ENCODE measurements around the gene ULBP2. TPM values are rescaled to one million over a fixed set of nuclear protein-coding genes. Genes with fewer than 3 reads are reported as not detected.
"Not testable (repeated sequence)": the region's sequence is repeated elsewhere in the genome, so short reads cannot be mapped to it uniquely, and the experiment has no call there.

ULBP2 gene
- total and polyA plus RNA-seq, 9 donors = 0.23 to 0.53 (median 0.28) TPM; not detected in 1

DNA sequence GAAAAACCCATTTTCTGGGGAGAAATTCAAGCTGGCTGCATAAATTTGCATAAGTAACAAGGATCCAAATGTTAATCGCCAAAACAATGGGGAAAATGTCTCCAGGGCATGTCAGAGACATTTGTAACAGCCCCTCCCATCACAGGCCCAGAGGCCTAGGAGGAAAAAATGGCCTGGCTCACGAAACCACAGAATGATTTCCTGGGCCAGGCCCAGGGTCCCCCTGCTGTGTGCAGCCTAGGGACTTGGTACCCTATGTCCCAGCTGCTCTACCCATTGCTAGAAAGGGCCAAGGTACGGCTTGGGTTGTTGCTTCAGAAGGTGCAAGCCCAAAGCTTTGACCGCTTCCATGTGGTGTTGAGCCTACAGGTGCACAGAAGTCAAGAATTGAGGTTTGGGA lies 33.3 kb upstream of the ULBP2 start:
- DNase-seq; H3K27me3 ChIP-seq (ENCODE audit: control insufficient read depth, insufficient read depth, low read length); H3K9me3 ChIP-seq (replicated peaks; ENCODE audit: control insufficient read depth, low read depth, low read length); H3K27ac ChIP-seq (ENCODE audit: low read length); H3K4me3 ChIP-seq (ENCODE audit: low read length); H3K36me3 ChIP-seq (ENCODE audit: control insufficient read depth, insufficient read depth, low read length); H3K4me1 ChIP-seq (ENCODE audit: control insufficient read depth, insufficient read depth, low read length): not testable (repeated sequence)
- WGBS (ENCODE audit: insufficient coverage) = 58% methylated on average over 2 of the region's 4 CpGs

GRCh38 chr6:149909701-149910470 lies 31.9 kb upstream of the ULBP2 start:
- no peaks in the 10 kb centered on the region for H3K27me3 ChIP-seq (ENCODE audit: control insufficient read depth, insufficient read depth, low read length)
- H3K27ac ChIP-seq (ENCODE audit: low read length) = no peak overlapping the region
- H3K9me3 ChIP-seq (replicated peaks; ENCODE audit: control insufficient read depth, low read depth, low read length) = peaks cover 5% of the 10 kb centered on the region
- no peak overlapping the region for H3K4me3 ChIP-seq (ENCODE audit: low read length)
- DNase-seq = no peak
- 86% methylated on average over 4 of the region's 9 CpGs for WGBS (ENCODE audit: insufficient coverage)
- no peaks in the 10 kb centered on the region for H3K36me3 ChIP-seq (ENCODE audit: control insufficient read depth, insufficient read depth, low read length)
- H3K4me1 ChIP-seq (ENCODE audit: control insufficient read depth, insufficient read depth, low read length) = peaks cover 4% of the 10 kb centered on the region

DNA sequence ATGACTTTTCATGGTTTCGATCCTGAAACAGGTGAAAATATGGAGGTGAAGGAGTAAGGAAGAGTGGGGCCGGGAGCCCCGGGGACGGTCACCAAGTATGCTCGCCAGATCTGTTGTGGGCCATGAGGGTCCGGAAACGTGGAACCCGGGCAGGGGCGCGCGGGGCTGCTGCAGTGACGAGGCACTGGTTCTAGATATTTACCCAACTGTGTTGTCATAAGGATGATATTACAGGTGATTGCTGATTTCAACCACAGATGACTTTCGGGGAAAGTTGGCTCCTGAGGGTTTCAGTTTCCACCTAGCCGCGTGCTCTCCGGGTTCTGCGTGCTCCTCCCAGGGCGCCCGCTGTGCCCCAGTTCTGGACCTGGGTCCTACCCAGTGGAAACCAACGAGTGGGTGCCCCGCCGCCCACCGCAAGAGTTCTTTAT lies 31.1 kb upstream of the ULBP2 start:
- Histone ChIP-seq H3K9me3 (replicated peaks; ENCODE audit: control insufficient read depth, low read depth, low read length) (peaks cover 5% of the 10 kb centered on the region), H3K27me3 (ENCODE audit: control insufficient read depth, insufficient read depth, low read length) (no peaks in the 10 kb centered on the region), H3K36me3 (ENCODE audit: control insufficient read depth, insufficient read depth, low read length) (no peaks in the 10 kb centered on the region), H3K4me3 (ENCODE audit: low read length) (no peak overlapping the region), H3K27ac (ENCODE audit: low read length) (no peak overlapping the region), H3K4me1 (ENCODE audit: control insufficient read depth, insufficient read depth, low read length) (peaks cover 4% of the 10 kb centered on the region)
- WGBS (ENCODE audit: insufficient coverage) = 92% methylated on average over 19 of the region's 23 CpGs
- no peak for DNase-seq

DNA sequence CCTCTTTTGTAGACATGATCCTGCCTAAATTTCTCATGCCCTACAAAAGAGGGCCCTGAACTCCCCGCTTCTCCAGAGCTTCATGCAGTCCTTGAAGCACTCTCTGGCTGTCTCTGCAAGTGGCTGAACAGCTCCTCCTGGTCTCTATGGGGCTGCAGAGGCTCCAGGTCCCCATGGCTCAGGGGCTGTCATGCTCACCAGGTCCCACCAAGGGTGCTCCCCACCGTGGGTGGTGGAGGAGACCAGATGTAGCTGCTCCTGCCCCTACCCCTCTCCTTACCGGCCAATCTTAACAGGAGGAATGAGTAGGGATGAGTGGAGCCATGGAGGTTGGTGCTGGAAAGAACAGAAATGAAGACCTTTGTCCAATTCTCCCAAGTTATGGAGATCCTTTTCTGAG lies 29.1 kb upstream of the ULBP2 start:
- not testable (repeated sequence) for H3K9me3 ChIP-seq (replicated peaks; ENCODE audit: control insufficient read depth, low read depth, low read length); DNase-seq; H3K27ac ChIP-seq (ENCODE audit: low read length); H3K4me3 ChIP-seq (ENCODE audit: low read length); H3K36me3 ChIP-seq (ENCODE audit: control insufficient read depth, insufficient read depth, low read length); H3K4me1 ChIP-seq (ENCODE audit: control insufficient read depth, insufficient read depth, low read length); H3K27me3 ChIP-seq (ENCODE audit: control insufficient read depth, insufficient read depth, low read length)
- no CpG with 5 or more reads among the region's 3 CpGs for WGBS (ENCODE audit: insufficient coverage)

DNA sequence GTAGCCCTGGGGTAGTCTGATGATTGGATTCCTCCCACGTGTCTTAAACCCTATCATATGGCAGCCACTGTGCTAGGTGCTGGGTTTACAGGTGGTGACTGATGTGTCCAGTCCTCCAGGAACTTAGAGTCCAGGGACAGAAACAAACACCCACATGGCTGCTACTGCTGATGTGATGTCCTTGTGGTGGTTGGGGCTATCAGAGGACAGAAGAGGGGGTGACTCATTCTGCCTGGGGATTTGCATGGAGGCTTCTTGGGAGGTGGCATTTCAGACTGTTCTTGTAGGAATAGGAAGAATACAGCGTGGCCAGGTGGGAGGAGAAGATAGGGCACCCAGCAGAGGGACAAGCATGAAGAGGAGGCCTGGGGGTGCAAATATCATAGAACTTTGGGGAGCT lies 28.7 kb upstream of the ULBP2 start:
- Histone ChIP-seq H3K36me3 (ENCODE audit: control insufficient read depth, insufficient read depth, low read length) (no peaks in the 10 kb centered on the region), H3K4me1 (ENCODE audit: control insufficient read depth, insufficient read depth, low read length) (no peaks in the 10 kb centered on the region), H3K27me3 (ENCODE audit: control insufficient read depth, insufficient read depth, low read length) (peaks cover 4% of the 10 kb centered on the region), H3K9me3 (replicated peaks; ENCODE audit: control insufficient read depth, low read depth, low read length) (peaks cover 5% of the 10 kb centered on the region), H3K4me3 (ENCODE audit: low read length) (no peak overlapping the region), H3K27ac (ENCODE audit: low read length) (no peak overlapping the region)
- WGBS (ENCODE audit: insufficient coverage) = 89% methylated on average over 1 of the region's 2 CpGs
- DNase-seq = no peak

DNA sequence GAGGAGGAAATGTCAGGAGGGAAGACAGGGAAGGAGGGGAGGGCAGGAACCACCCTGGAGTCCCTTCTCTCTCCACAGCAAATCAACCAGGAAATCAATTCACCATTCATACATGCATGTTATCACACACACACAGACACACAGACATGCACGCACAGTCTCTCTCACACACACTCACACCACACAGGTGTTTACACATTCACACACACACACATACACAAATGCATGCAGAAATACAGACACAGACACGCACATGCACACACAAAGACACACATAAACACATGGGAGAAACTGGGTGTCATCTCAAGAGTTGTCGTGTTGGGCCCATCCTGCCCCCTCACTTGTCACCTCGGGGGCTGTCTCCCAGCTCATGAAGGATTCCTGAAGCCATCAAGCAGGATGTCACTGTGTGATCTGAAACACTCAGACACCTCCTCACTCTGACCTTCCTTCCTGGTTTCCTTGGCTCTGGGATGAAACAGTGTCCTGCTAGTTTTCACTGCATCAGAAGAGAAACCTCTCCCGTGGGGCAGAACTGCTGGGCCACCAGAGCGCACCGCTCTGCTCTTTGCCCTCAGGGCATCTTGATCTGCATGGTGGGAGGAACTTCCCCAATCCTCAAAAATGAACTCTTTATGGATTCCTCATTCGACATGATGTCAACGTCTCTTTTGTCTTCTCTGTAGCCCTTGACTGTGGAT lies 28.1 kb upstream of the ULBP2 start:
- H3K4me1 ChIP-seq (ENCODE audit: control insufficient read depth, insufficient read depth, low read length) = no peaks in the 10 kb centered on the region
- peaks cover 5% of the 10 kb centered on the region for H3K27me3 ChIP-seq (ENCODE audit: control insufficient read depth, insufficient read depth, low read length)
- peaks cover 3% of the 10 kb centered on the region for H3K9me3 ChIP-seq (replicated peaks; ENCODE audit: control insufficient read depth, low read depth, low read length)
- no peak overlapping the region for H3K4me3 ChIP-seq (ENCODE audit: low read length)
- 78% methylated on average over 9 of the region's 9 CpGs for WGBS (ENCODE audit: insufficient coverage)
- H3K27ac ChIP-seq (ENCODE audit: low read length) = no peak overlapping the region
- no peaks in the 10 kb centered on the region for H3K36me3 ChIP-seq (ENCODE audit: control insufficient read depth, insufficient read depth, low read length)
- no peak for DNase-seq

DNA sequence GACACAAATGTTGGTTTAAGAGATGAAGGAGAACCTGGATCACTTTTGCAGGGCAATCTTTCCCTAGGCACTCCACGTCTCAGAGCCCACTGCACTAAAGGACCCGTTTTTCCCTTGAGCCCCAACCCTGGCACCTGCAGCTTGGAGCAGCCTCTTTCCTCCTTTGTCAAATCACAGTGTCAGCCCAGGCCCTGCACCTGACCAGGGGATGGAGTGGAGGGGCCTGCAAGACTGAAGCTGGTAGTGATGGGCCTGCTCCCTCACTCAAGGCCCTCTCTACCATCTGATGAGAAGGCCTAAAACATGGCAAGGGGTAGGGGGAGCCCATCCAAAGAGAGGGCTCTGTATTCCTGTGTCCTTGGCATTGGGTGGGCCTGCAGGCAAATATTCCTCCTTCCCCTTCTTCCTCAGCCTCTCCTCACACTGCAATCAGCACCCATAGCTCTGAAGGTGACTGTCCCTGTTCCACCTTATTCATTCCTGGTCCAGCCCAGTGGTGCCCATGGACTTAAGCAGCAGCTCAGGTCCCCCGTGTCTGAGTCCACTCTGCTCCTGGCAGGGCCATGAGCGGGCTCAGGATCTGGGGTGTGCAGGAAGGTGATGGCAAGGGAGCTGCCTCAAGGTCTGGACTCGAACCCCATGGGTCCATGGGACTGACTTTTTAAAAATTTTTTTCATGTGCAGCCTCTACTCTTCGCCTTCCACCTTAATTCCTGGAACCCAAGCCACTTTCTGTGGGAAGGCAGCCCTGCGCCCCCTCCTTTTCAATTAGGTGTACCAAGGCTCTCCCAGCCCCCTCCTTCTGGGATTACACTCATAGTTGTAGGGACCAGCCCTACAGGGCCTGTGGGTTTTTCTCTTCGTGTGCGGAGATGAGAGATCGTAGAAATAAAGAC lies 25.6 kb upstream of the ULBP2 start:
- 87% methylated on average over 8 of the region's 10 CpGs for WGBS (ENCODE audit: insufficient coverage)
- Histone ChIP-seq H3K27me3 (ENCODE audit: control insufficient read depth, insufficient read depth, low read length) (peaks cover 15% of the 10 kb centered on the region), H3K36me3 (ENCODE audit: control insufficient read depth, insufficient read depth, low read length) (no peaks in the 10 kb centered on the region), H3K9me3 (replicated peaks; ENCODE audit: control insufficient read depth, low read depth, low read length) (no peaks in the 10 kb centered on the region), H3K27ac (ENCODE audit: low read length) (no peak overlapping the region), H3K4me3 (ENCODE audit: low read length) (no peak overlapping the region), H3K4me1 (ENCODE audit: control insufficient read depth, insufficient read depth, low read length) (no peaks in the 10 kb centered on the region)
- no peak for DNase-seq

DNA sequence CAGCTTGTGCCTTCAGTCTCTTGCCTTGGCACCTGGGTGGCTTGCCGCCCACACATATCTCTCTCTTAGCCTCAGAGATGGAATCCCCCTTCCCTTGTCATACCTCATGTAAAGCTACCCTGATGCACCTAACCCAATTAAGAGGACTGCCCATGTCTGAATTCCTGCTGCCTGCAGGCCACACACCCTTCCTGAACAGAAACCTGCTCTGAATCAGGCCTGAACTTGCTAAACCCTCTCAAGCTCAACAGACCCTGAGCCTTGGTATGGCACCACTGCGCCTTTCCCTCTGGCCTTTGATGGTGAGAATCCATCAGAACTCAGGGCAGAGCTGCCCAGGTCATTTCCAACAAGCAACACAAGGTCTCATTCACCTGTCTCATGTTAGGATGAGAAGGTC lies 24.1 kb upstream of the ULBP2 start:
- Histone ChIP-seq H3K4me3 (ENCODE audit: low read length) (no peak overlapping the region), H3K36me3 (ENCODE audit: control insufficient read depth, insufficient read depth, low read length) (no peaks in the 10 kb centered on the region), H3K27me3 (ENCODE audit: control insufficient read depth, insufficient read depth, low read length) (peaks cover 30% of the 10 kb centered on the region), H3K27ac (ENCODE audit: low read length) (no peak overlapping the region), H3K4me1 (ENCODE audit: control insufficient read depth, insufficient read depth, low read length) (peaks cover 4% of the 10 kb centered on the region), H3K9me3 (replicated peaks; ENCODE audit: control insufficient read depth, low read depth, low read length) (no peaks in the 10 kb centered on the region)
- DNase-seq = no peak
- WGBS (ENCODE audit: insufficient coverage) = 100% methylated on average over 1 of the region's 2 CpGs

DNA sequence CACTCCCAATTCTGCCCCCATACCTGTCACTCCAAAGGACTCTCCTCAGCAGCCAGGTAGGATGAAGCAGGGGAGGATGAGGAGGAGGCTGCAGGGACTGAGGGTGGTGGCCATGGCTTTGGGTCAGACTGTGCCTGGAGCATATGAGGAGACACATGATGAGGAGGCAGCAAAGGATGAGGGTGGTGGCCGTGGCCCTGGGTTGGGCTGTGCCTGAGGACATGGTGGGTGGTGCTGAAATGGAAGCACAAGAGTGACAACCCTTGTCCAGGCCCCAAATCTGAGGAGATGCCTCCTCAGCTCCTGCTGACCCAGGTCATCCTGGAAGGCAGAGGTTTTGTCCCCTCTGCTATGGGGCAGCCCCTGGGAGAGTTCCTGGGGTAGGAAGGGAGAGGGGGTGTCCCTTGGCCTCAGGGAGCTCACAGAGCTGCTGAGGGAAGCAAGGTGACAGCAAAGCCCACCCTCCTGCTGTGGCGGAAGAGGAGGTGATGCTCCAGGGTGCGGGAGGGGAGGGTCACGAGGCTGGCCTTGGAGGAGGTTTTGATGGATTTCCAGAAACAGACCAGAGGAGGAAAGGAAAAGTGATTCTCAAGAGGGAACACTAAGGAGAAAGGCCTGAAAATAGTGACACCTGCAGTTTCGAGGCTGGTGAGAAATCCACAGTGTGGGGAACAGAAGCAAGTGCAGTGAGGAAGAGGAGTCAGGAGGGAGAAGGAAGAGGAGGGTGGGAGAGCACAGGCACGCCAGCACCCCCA lies 23.5 kb upstream of the ULBP2 start:
- Histone ChIP-seq H3K27me3 (ENCODE audit: control insufficient read depth, insufficient read depth, low read length) (peaks cover 36% of the 10 kb centered on the region), H3K4me1 (ENCODE audit: control insufficient read depth, insufficient read depth, low read length) (peaks cover 11% of the 10 kb centered on the region), H3K9me3 (replicated peaks; ENCODE audit: control insufficient read depth, low read depth, low read length) (no peaks in the 10 kb centered on the region), H3K4me3 (ENCODE audit: low read length) (no peak overlapping the region), H3K36me3 (ENCODE audit: control insufficient read depth, insufficient read depth, low read length) (no peaks in the 10 kb centered on the region), H3K27ac (ENCODE audit: low read length) (no peak overlapping the region)
- DNase-seq = no peak
- 69% methylated on average over 5 of the region's 6 CpGs for WGBS (ENCODE audit: insufficient coverage)

Measured in muscle of leg (tissue), 11 donors.